Endodermal cell (in vitro differentiated cells): Measurements from ENCODE around the gene NRDC. TPM values are rescaled to one million over a fixed set of nuclear protein-coding genes. Genes with fewer than 3 reads are reported as not detected.

Source experiments
- DNase-seq: peaks from one replicate; pipeline ENCODE4 v3.0.0-alpha.2; 2017
- H3K27ac ChIP-seq: 2 replicates; pipeline ENCODE4 v1.5.1; 2013; ENCODE audit warnings: mild to moderate bottlenecking, low read depth, low read length, moderate library complexity
- H3K27me3 ChIP-seq: 2 replicates; pipeline ENCODE4 v1.6.1; 2013; ENCODE audit warnings: mild to moderate bottlenecking, low read length, moderate library complexity; ENCODE audit not compliant: insufficient read depth, control insufficient read depth, poor library complexity, severe bottlenecking
- H3K36me3 ChIP-seq: 2 replicates; pipeline ENCODE4 v1.7.0; 2013; ENCODE audit warnings: mild to moderate bottlenecking, low read length, moderate library complexity; ENCODE audit not compliant: control insufficient read depth, insufficient read depth
- H3K4me1 ChIP-seq: one replicate; pipeline ENCODE4 v1.7.0; 2013; ENCODE audit warnings: low read length; ENCODE audit not compliant: control insufficient read depth, insufficient read depth
- H3K4me3 ChIP-seq: 2 replicates; pipeline ENCODE4 v1.5.1; 2013; ENCODE audit warnings: mild to moderate bottlenecking, low read length, moderate library complexity
- H3K9ac ChIP-seq: 2 replicates; pipeline ENCODE4 v1.6.1; 2013; ENCODE audit warnings: mild to moderate bottlenecking, low read length, moderate library complexity; ENCODE audit not compliant: poor library complexity, severe bottlenecking; ENCODE audit errors: extremely low read depth
- H3K9me3 ChIP-seq: 2 replicates; pipeline ENCODE4 v1.6.1; 2013; ENCODE audit warnings: mild to moderate bottlenecking, low read length, moderate library complexity; ENCODE audit not compliant: control insufficient read depth
- H3K27ac Mint-ChIP-seq: 2 replicates; pipeline ENCODE4 v1.8.0; 2020; ENCODE audit warnings: mixed read lengths
- H3K27me3 Mint-ChIP-seq: 2 replicates; pipeline ENCODE4 v1.8.0; 2021; ENCODE audit warnings: mild to moderate bottlenecking, mixed read lengths; ENCODE audit not compliant: insufficient read depth
- H3K36me3 Mint-ChIP-seq: 2 replicates; pipeline ENCODE4 v1.8.0; 2020; ENCODE audit warnings: low read depth, mixed read lengths
- H3K4me1 Mint-ChIP-seq: 2 replicates; pipeline ENCODE4 v1.8.0; 2020; ENCODE audit warnings: mixed read lengths
- H3K4me3 Mint-ChIP-seq: 2 replicates; pipeline ENCODE4 v1.8.0; 2020; ENCODE audit warnings: mild to moderate bottlenecking, moderate library complexity, mixed read lengths
- H3K9me3 Mint-ChIP-seq: 2 replicates; pipeline ENCODE4 v1.8.0; 2020; ENCODE audit warnings: mild to moderate bottlenecking, mixed read lengths
- CTCF ChIP-seq: fragments of 200-600 bp; sonication (generic); conservative IDR thresholded peaks from 2 replicates; pipeline ENCODE4 v1.5.0; 2021; ENCODE audit warnings: antibody characterized with exemption, mild to moderate bottlenecking
- WGBS, 2 experiments: methylation state at CpG; one replicate each; pipeline versions ENCODE4 v1.1.5 to v1.1.7; 2013; ENCODE audit warnings: missing lambda C conversion rate in 2 of 2, mixed read lengths in 1 of 2; ENCODE audit not compliant: insufficient coverage in 1 of 2, insufficient read length in 1 of 2; 5-methylcytosine and 5-hydroxymethylcytosine counted together
- total RNA-seq, 2 donors: library from RNA; stranded (reverse); fragmentation: NEBNext Ultra II Directional in 1 of 2; extraction: Animal tissue kit (Norgen Biotek cat#: 25700) in 1 of 2; gene quantifications; 2 replicates in 1 of 2; 3 replicates in 1 of 2; pipeline ENCODE4 v1.2.1, GENCODE V29; 2021

NRDC gene
- total RNA-seq, 2 donors from 2014 or later: 160 to 202 TPM

- no peaks in the 10 kb centered on the region for H3K9me3 ChIP-seq
- peaks cover 100% of the 10 kb centered on the region for H3K36me3 ChIP-seq
- 90 to 96% methylated on average over 5 to 6 of the region's 6 CpGs for WGBS, 2 experiments
- Mint-ChIP-seq H3K9me3 (no peaks in the 10 kb centered on the region), H3K4me1 (no peaks in the 10 kb centered on the region), H3K36me3 (peaks cover 70% of the 10 kb centered on the region), H3K4me3 (no peak overlapping the region), H3K27me3 (no peaks in the 10 kb centered on the region), H3K27ac (no peak overlapping the region)
- no peaks in the 10 kb centered on the region for H3K27me3 ChIP-seq
- DNase-seq: no peak
- no peak overlapping the region for H3K4me3 ChIP-seq
- no peak overlapping the region for H3K27ac ChIP-seq
- no peak overlapping the region for H3K9ac ChIP-seq
- no peak for TF ChIP-seq CTCF
- no peaks in the 10 kb centered on the region for H3K4me1 ChIP-seq
These were observed 88.1 kb downstream of the NRDC start for GRCh38 chr1:51790385-51790784.

GRCh38 chr1:51789342-51789741, 89.2 kb downstream of the NRDC start:
- Histone ChIP-seq H3K9ac (no peak overlapping the region), H3K36me3 (peaks cover 99% of the 10 kb centered on the region), H3K9me3 (no peaks in the 10 kb centered on the region), H3K27ac (no peak overlapping the region), H3K4me1 (no peaks in the 10 kb centered on the region), H3K27me3 (no peaks in the 10 kb centered on the region), H3K4me3 (no peak overlapping the region)
- Mint-ChIP-seq H3K27me3 (no peaks in the 10 kb centered on the region), H3K9me3 (no peaks in the 10 kb centered on the region), H3K4me3 (no peak overlapping the region), H3K4me1 (no peaks in the 10 kb centered on the region), H3K27ac (no peak overlapping the region), H3K36me3 (peaks cover 72% of the 10 kb centered on the region)
- DNase-seq: no peak
- no peak for TF ChIP-seq CTCF
- 100% methylated on average over 1 of the region's 1 CpG; no CpG with 5 or more reads in 1 of the 2 experiments for WGBS, 2 experiments

GRCh38 chr1:51788938-51789337, 89.6 kb downstream of the NRDC start:
- no peaks in the 10 kb centered on the region for H3K4me1 ChIP-seq
- no peaks in the 10 kb centered on the region for H3K4me1 Mint-ChIP-seq
- no peaks in the 10 kb centered on the region for H3K9me3 ChIP-seq
- peaks cover 99% of the 10 kb centered on the region for H3K36me3 ChIP-seq
- no peak for DNase-seq
- no peak overlapping the region for H3K4me3 Mint-ChIP-seq
- no peak overlapping the region for H3K9ac ChIP-seq
- TF ChIP-seq CTCF: no peak
- H3K27ac ChIP-seq: no peak overlapping the region
- no peak overlapping the region for H3K27ac Mint-ChIP-seq
- H3K27me3 Mint-ChIP-seq: no peaks in the 10 kb centered on the region
- no peaks in the 10 kb centered on the region for H3K9me3 Mint-ChIP-seq
- H3K27me3 ChIP-seq: no peaks in the 10 kb centered on the region
- WGBS, 2 experiments: 99 to 100% methylated on average over 1 to 2 of the region's 2 CpGs
- H3K36me3 Mint-ChIP-seq: peaks cover 73% of the 10 kb centered on the region
- H3K4me3 ChIP-seq: no peak overlapping the region
